ENCODE data around the gene TRPM2.
A peak's percentile ranks its signal among the peaks of the same experiment; 100 is the strongest.

DNA sequence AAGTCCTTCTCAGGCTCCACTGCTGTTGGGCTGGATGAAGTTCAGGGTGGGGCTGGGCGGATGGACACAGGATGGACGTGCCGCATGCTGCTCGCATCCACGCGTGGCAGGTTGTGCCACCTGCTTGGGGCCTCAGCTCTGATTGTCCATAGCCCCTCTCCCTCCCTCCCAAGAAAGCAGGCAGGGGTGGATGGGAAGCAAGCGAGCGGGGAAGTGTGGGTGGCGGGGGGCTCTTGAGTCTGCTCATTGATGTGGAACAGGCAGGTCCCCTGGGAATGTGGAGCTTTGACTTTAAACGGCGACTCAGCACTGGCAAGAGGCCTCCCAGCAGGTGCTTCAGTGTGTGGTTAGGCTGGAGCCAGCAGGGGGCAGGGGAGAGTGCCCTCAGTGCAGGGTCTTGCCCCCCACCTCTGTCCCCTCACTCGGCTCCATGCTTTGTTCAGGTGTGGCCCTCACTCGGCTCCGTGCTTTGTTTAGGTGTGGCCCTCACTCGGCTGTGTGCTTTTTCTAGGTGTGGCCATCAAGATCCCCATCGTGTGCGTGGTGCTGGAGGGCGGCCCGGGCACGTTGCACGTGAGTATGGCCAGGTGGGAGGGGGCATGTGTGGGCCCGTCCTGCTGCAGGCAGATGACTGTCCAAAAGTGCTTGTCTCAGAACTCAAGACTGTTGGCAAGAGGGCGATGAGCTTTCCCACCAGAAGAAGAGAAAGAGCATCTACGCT, 23.9 kb downstream of the TRPM2 start:
- TF ChIP-seq MYC (IDR thresholded peaks at IDR 0.05; ENCODE audit: low read depth, low read length) (no peak), CTCF (IDR thresholded peaks at IDR 0.05; ENCODE audit: low read depth, low read length) (peak; percentile 12), POLR2A (IDR thresholded peaks at IDR 0.05; ENCODE audit: extremely low read depth, insufficient read length) (no peak), MAX (IDR thresholded peaks at IDR 0.05; ENCODE audit: low read depth, low read length) (no peak)

Data from NB4 (cell line).